ENCODE data around the gene SLC4A7. TPM values are rescaled to one million over a fixed set of nuclear protein-coding genes. Genes with fewer than 3 reads are reported as not detected.
"Not testable (repeated sequence)": the region's sequence is repeated elsewhere in the genome, so short reads cannot be mapped to it uniquely, and the experiment has no call there.

Gene SLC4A7
- 56.9 and 57.2 TPM in 2 replicates for total RNA-seq (2014; rRNA removed; shearing (Covaris generic))
- polyA plus RNA-seq (2014; cell fraction: nucleus; rRNA removed): 33.9 and 62.8 TPM in 2 replicates

DNA sequence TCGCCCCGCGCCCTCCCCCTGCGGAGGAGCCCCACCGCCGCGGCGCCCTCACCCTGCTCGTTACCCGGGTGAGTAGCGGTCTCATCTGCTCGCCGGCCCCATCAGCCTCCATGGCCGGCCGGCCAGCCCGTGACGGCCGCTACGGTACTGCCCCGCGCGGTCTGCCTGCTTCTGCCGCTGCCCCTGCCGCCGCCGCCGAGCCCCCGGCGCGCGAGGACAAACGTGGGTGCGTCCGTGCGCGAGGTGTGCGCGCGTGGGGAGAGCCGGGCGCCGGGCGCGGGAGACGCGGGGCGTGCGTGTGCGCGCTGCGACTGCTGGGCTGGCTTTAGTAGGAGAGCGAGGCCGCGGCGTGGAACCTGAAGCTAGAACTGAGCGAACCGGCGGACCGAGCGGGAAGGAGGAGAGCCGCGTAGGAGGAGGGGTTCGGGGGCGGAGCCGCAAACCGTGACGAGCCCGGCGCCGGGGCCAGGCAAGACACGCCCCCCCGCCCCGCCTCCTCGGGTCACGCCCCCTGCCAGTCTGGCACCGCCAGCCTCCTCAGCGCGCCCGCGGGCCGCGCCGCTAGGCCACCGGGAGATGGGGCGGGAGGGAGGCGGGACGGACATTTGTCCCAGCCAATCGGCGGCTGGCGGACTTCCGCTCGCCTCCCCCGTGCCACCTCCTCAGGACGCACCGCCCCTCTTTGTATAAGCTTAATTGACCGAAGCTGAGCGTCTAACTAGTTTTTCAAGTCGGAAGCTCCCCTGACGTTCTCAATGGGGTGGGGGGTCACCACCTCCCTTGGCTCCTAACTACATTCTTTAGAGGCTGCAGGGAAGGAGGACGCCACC is at the start of gene SLC4A7:
Gene SLC4A7 (minus strand): TSS at position 370 of the 830 bp plus-strand sequence. CDS start 258 bp downstream, at position 112.
- DNase-seq (ENCODE audit: extremely low read depth, low read depth): peak; percentile 90

- no peak for DNase-seq (ENCODE audit: extremely low read depth, low read depth)
These were observed 49.0 kb upstream of the SLC4A7 start for GRCh38 chr3:27533261-27533607.

DNA sequence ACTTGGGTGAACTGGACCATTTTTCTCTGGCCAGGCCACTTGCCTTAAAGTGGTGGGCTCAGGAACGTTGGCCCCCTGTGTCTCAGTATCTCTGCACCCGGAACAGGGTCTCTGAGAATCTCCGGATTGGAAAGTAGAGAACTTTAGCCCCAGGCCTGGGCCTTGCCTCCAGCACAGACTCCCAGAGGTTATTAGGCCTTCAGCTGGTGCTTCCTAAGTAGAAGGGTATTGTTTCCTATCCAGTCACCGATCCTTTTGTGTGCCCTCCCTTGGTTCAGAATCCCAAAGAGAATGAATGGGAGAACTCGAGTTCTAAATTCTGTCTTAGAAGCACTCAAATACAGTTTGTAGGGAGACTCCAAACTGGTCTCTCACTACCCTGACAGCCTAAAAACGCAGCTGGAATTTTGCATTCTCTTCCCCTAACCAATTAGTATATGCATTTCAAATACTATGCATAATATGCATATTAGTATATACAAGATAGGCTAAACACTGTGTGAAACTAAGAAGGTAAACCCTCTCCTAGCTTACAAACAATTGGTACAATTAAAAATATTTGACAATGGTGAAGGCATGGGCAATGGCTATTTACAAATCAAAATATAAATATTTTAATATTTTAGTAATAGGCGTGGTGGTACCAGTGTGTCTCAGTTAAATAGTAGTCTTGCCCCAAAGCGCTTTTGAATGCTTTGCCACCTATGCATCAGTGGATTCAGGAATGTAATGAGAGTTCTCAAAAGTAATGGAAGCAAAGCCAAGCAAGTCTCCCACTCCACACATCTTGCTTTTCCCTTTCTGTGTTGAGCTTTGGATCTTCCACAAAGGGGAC is 48.5 kb upstream of the SLC4A7 start:
- no peak for DNase-seq (ENCODE audit: extremely low read depth, low read depth)

DNA sequence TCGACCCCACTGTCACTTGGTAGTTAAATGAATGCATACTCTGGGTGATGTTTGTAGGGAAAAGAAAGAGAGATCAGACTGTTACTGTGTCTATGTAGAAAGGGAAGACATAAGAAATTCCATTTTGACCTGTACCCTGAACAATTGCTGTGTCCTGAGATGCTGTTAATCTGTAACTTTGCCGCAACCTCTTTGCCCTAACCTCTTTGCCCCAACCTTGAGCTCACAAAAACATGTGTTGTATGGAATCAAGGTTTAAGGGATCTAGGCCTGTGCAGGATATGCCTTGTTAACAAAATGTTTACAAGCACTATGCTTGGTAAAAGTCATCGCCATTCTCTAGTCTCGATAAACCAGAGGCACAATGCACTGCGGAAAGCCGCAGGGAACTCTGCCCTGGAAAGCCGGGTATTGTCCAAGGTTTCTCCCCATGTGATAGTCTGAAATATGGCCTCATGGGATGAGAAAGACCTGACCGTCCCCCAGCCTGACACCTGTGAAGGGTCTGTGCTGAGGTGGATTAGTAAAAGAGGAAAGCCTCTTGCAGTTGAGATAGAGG is 47.1 kb upstream of the SLC4A7 start:
- DNase-seq (ENCODE audit: extremely low read depth, low read depth): not testable (repeated sequence)

DNA sequence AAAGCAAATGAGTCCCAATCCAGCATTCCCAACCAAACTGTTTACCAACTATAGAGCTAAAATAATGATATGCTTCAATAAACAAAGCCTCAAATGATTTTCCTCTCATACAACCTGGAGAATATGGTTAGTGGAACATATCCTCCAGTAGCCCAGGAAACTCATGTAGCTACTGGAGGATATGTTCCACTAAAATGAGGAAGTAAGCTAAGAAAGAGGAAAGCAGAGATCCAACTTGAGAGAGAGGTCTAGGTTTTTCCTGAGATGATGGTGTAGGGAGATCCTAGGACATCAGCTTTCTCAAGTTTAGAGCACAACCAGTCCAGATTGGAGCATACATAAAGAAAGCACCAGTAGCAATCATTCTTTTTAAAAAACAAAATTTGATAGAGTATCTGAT is 44.6 kb upstream of the SLC4A7 start:
- DNase-seq (ENCODE audit: extremely low read depth, low read depth): no peak

- DNase-seq (ENCODE audit: extremely low read depth, low read depth): no peak
These were observed 42.6 kb upstream of the SLC4A7 start for GRCh38 chr3:27526614-27527315.

- DNase-seq (ENCODE audit: extremely low read depth, low read depth): no peak
These were observed 37.7 kb upstream of the SLC4A7 start for GRCh38 chr3:27521872-27522265.

DNA sequence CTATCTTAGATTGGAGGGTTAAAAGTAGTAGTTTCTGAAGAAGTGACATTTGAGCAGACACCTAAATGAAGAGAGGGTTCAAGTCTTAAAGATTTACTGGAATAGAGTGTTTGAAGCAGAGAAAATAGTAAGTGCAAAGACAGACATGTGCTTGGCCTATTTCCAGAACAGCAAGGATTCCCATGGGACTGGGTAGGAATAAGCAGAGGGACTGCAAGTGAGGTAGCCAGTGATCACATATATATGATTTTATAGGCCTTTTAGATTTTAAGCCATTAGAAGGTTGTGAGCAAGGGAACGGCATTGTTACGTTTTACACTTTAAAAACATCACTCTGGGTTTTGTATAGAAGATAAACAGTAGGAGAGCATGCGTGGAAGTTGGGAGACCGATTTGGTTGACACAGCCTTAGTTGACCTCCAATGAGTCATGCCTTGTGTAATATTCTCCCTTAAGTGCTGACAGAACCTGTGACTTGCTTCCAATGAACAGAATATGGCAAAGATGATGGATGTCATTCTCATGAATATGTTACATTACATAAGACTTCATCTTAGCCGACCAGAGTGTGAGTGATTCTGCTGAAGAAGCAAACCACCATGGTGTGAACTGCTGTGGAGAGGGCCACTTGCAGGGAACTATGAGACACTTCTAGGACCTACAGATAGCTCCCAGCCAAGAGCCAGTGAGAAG is 37.1 kb upstream of the SLC4A7 start:
- peak; percentile 97 for DNase-seq (ENCODE audit: extremely low read depth, low read depth)

DNA sequence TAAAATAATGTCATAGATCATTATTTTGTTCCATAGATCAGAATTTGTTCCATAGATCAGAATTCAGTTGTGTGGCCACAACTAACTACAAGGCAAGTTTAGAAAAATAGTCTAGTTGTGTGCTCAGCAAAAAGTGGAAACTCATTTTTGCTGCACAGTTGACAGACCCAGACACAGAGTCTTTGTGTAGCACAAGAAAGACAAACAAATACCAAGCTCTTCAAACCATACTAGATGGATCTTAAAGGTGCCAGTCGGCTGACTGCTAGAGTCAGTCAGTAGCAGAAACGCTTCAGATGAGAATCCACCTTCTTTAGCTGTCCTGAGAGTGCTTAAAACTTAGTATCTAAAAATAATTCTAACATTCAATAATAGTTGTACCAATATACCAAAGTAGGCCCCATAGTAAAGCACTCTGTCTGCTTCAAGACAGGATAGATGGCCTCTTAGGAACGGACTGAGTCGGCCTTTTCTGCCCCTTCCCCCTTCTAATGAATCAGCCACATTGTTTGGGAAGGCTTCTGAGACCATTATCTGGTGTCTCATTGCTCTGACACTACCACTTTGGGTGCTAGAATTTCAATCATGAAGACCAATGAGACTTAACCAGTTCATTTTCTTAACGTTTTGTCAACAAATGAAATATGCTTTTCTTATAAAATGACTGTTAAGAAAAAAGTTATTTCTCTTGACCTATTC is 27.7 kb upstream of the SLC4A7 start:
- DNase-seq (ENCODE audit: extremely low read depth, low read depth): no peak

DNA sequence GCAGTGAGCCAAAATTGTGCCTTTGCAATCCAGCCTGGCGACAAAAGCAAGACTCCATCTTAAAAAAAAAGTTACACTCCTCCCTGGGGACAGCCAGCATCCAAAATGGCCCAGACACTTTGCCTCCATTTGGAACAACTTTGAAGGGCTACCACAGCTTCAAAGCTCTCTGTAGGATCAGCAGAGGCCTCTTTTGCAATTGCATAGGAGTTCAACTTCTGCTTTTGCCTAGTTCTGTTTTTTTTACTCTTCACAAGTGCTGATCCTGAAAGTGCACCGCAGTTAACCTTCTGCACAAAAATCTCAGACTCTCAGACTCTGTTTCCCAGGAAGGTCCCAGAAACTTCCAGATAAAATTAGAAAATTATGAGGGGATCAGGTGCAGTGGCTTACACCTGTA is 25.2 kb upstream of the SLC4A7 start:
- no peak for DNase-seq (ENCODE audit: extremely low read depth, low read depth)

DNA sequence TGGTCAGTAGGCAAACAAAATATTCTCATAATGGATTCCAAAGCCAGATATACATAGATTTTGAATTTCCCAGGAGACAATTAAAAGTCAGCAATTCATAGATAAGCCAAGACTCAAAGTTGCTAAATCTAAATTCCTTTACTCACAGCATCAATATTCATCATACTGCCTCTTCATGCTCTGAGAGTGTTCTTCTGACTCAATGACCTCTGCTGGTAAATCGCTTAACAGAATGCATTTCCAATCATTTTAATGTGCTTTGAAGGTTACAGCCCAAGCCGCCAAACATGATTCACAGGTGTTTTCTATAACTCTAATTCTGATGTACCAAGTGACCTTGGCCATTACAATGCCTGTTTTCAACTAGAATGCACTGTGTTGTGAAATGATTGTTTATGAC is 24.2 kb upstream of the SLC4A7 start:
- no peak for DNase-seq (ENCODE audit: extremely low read depth, low read depth)

GRCh38 chr3:27507515-27508266 is 23.5 kb upstream of the SLC4A7 start:
- DNase-seq (ENCODE audit: extremely low read depth, low read depth): no peak

GRCh38 chr3:27507111-27507510 is 22.9 kb upstream of the SLC4A7 start:
- DNase-seq (ENCODE audit: extremely low read depth, low read depth): no peak

GRCh38 chr3:27504749-27505148 is 20.6 kb upstream of the SLC4A7 start:
- DNase-seq (ENCODE audit: extremely low read depth, low read depth): no peak

- no peak for DNase-seq (ENCODE audit: extremely low read depth, low read depth)
These were observed 19.3 kb upstream of the SLC4A7 start for GRCh38 chr3:27503526-27503925.

DNA sequence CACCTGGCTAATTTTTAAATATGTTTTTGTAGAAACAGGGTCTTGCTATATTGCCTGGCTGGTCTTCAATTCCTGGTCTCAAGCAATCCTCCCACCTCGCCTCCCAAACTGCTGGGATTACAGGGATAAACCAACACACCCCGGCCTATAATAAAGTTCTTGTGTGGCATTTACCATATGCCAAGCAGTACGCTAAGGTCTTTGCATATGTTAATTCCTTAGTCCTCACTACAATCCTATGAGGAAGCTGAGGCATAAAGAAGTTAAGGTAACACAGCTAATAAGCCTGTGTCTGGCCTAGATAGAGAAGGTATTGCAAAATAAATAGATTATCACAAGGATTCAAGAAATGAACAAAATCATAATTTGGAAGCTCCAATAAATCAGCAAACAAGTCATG is 17.6 kb upstream of the SLC4A7 start:
- DNase-seq (ENCODE audit: extremely low read depth, low read depth): no peak

DNA sequence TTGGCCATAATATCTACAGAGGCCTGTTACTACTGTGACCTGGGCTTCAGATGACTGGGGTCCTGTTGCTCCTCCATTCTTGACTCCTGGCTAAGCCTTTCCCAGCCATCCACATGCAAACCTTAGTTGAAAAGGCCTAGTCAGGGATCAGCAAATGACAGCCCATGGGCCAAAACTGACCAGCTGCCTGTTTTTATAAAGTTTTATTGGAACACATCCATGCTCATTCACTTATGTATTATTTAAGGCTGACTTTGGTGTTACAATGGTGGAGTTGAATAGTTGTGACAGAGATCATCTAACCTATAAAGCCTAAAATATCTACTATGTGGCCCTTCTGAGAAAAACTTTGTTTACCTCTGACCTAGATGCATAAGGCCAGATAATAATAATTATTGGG is 16.8 kb upstream of the SLC4A7 start:
- no peak for DNase-seq (ENCODE audit: extremely low read depth, low read depth)

- no peak for DNase-seq (ENCODE audit: extremely low read depth, low read depth)
These were observed 15.9 kb upstream of the SLC4A7 start for GRCh38 chr3:27500035-27500434.

DNA sequence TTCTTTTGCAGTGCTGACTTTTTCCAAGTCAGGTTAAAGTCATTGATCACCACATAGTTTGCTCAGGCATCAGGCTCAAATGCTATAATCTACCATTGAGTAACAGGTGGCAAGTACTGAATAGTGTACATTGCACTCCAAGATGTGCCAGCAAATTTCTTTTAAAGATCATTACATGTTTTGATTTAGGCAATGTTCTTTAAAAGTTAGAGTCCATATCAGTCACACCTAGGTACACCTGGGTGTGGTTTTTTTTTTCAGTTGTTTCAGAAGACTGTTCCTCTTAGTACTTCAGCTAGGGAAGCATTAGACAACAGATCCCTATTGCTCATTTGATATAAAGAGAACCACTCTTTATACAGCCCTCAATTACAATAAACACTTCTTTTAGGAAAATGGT is 10.6 kb upstream of the SLC4A7 start:
- no peak for DNase-seq (ENCODE audit: extremely low read depth, low read depth)

All from NCI-H460 (cell line).